B cell (primary cell): ENCODE results near the gene KRTAP21-2.

Experiments used
- EZH2 ChIP-seq: IDR thresholded peaks from 2 replicates; pipeline ENCODE4 v1.6.1; 2012; ENCODE audit warnings: borderline replicate concordance, low read depth, mild to moderate bottlenecking, moderate library complexity, low read length; ENCODE audit not compliant: insufficient read depth, poor library complexity, severe bottlenecking
- TF ChIP-seq, protein P1 (sequence below): fragments of 200-600 bp; IDR thresholded peaks from one replicate; pipeline ENCODE4 v1.8.0; 2022; ENCODE audit warnings: antibody characterized with exemption, mild to moderate bottlenecking

DNA sequence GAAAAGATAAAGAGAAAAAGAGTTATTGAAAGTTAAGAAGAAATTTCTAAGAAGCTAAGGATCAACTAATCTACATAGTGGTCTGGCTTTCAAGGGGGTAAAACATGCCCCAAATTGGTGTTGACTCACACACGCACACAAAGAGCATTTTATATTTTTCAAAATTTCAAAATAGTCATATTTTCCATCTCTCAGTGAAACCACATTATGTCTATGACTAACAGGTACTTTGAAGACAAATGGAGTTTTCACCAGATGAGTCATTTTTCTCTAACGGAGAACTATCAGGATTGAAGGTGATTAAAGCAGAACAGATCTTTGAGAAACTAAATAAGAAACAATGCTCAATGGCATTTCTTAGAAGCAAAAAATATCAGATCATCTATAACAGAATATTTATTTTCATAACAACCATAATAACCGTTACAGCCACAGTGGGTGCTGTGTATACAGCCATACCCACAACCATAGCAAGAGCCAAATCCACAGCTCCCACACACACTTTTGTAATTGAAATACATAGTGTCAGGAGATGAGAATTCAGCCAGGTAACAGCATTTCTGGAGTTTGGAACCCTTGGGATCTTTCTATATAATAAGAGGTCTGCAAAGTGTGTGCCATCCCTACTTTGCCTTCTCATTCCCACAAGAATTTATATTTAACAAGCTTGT is 28.7 kb downstream of the KRTAP21-2 start, which contains the start of gene KRTAP21-3:
- TF ChIP-seq, protein P1, sequence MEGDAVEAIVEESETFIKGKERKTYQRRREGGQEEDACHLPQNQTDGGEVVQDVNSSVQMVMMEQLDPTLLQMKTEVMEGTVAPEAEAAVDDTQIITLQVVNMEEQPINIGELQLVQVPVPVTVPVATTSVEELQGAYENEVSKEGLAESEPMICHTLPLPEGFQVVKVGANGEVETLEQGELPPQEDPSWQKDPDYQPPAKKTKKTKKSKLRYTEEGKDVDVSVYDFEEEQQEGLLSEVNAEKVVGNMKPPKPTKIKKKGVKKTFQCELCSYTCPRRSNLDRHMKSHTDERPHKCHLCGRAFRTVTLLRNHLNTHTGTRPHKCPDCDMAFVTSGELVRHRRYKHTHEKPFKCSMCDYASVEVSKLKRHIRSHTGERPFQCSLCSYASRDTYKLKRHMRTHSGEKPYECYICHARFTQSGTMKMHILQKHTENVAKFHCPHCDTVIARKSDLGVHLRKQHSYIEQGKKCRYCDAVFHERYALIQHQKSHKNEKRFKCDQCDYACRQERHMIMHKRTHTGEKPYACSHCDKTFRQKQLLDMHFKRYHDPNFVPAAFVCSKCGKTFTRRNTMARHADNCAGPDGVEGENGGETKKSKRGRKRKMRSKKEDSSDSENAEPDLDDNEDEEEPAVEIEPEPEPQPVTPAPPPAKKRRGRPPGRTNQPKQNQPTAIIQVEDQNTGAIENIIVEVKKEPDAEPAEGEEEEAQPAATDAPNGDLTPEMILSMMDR: no peak
- TF ChIP-seq EZH2: no peak
